ENCODE results near the gene POU6F2.
A peak's percentile ranks its signal among the peaks of the same experiment; 100 is the strongest.

Gene POU6F2

GRCh38 chr7:39407723-39408122 is 430.0 kb downstream of the POU6F2 start:
- H3K4me3 ChIP-seq (ENCODE audit: low read depth in 1 of 2, low read length in 2 of 2) = no peak overlapping the region
- no peaks in the 10 kb centered on the region for H3K27me3 ChIP-seq (ENCODE audit: control insufficient read depth in 1 of 2, insufficient read depth in 2 of 2, low read length in 2 of 2)
- H3K9me3 ChIP-seq (ENCODE audit: control insufficient read depth in 1 of 2, low read length in 2 of 2) = no peaks in the 10 kb centered on the region
- H3K4me1 ChIP-seq (ENCODE audit: control insufficient read depth in 1 of 2, insufficient read depth in 2 of 2, low read length in 2 of 2) = peaks cover 4 to 6% of the 10 kb centered on the region in 2 donors
- H3K27ac ChIP-seq (ENCODE audit: low read depth, low read length) = no peak overlapping the region
- H3K9ac ChIP-seq (ENCODE audit: low read depth in 1 of 2, low read length in 2 of 2) = no peak overlapping the region
- H3K36me3 ChIP-seq (ENCODE audit: control insufficient read depth in 1 of 2, insufficient read depth in 2 of 2, low read length in 2 of 2) = no peaks in the 10 kb centered on the region

GRCh38 chr7:39408906-39409305 is 431.2 kb downstream of the POU6F2 start:
- Histone ChIP-seq H3K9ac (ENCODE audit: low read depth in 1 of 2, low read length in 2 of 2) (no peak overlapping the region), H3K36me3 (ENCODE audit: control insufficient read depth in 1 of 2, insufficient read depth in 2 of 2, low read length in 2 of 2) (no peaks in the 10 kb centered on the region), H3K27me3 (ENCODE audit: control insufficient read depth in 1 of 2, insufficient read depth in 2 of 2, low read length in 2 of 2) (peaks cover 0 to 3% of the 10 kb centered on the region in 2 donors), H3K27ac (ENCODE audit: low read depth, low read length) (no peak overlapping the region), H3K4me3 (ENCODE audit: low read depth in 1 of 2, low read length in 2 of 2) (no peak overlapping the region), H3K4me1 (ENCODE audit: control insufficient read depth in 1 of 2, insufficient read depth in 2 of 2, low read length in 2 of 2) (peaks cover 5 to 6% of the 10 kb centered on the region in 2 donors), H3K9me3 (ENCODE audit: control insufficient read depth in 1 of 2, low read length in 2 of 2) (no peaks in the 10 kb centered on the region)

GRCh38 chr7:39410582-39410981 is 432.9 kb downstream of the POU6F2 start:
- Histone ChIP-seq H3K4me1 (ENCODE audit: control insufficient read depth in 1 of 2, insufficient read depth in 2 of 2, low read length in 2 of 2) (peaks cover 8 to 13% of the 10 kb centered on the region in 2 donors), H3K27me3 (ENCODE audit: control insufficient read depth in 1 of 2, insufficient read depth in 2 of 2, low read length in 2 of 2) (peaks cover 0 to 6% of the 10 kb centered on the region in 2 donors), H3K9me3 (ENCODE audit: control insufficient read depth in 1 of 2, low read length in 2 of 2) (no peaks in the 10 kb centered on the region), H3K36me3 (ENCODE audit: control insufficient read depth in 1 of 2, insufficient read depth in 2 of 2, low read length in 2 of 2) (no peaks in the 10 kb centered on the region), H3K9ac (ENCODE audit: low read depth in 1 of 2, low read length in 2 of 2) (no peak overlapping the region), H3K27ac (ENCODE audit: low read depth, low read length) (no peak overlapping the region), H3K4me3 (ENCODE audit: low read depth in 1 of 2, low read length in 2 of 2) (no peak overlapping the region)

GRCh38 chr7:39413636-39414223 is 436.0 kb downstream of the POU6F2 start:
- Histone ChIP-seq H3K27ac (ENCODE audit: low read depth, low read length) (no peak overlapping the region), H3K9ac (ENCODE audit: low read depth in 1 of 2, low read length in 2 of 2) (peak overlapping the region in 1 of 2 donors; percentile 42), H3K27me3 (ENCODE audit: control insufficient read depth in 1 of 2, insufficient read depth in 2 of 2, low read length in 2 of 2) (peaks cover 0 to 6% of the 10 kb centered on the region in 2 donors), H3K4me3 (ENCODE audit: low read depth in 1 of 2, low read length in 2 of 2) (peak overlapping the region; percentile 68 to 79), H3K36me3 (ENCODE audit: control insufficient read depth in 1 of 2, insufficient read depth in 2 of 2, low read length in 2 of 2) (no peaks in the 10 kb centered on the region), H3K9me3 (ENCODE audit: control insufficient read depth in 1 of 2, low read length in 2 of 2) (no peaks in the 10 kb centered on the region), H3K4me1 (ENCODE audit: control insufficient read depth in 1 of 2, insufficient read depth in 2 of 2, low read length in 2 of 2) (peaks cover 3 to 9% of the 10 kb centered on the region in 2 donors)

GRCh38 chr7:39414224-39415035 is 436.7 kb downstream of the POU6F2 start:
- Histone ChIP-seq H3K27me3 (ENCODE audit: control insufficient read depth in 1 of 2, insufficient read depth in 2 of 2, low read length in 2 of 2) (peaks cover 0 to 6% of the 10 kb centered on the region in 2 donors), H3K9ac (ENCODE audit: low read depth in 1 of 2, low read length in 2 of 2) (peak overlapping the region in 1 of 2 donors; percentile 42), H3K4me3 (ENCODE audit: low read depth in 1 of 2, low read length in 2 of 2) (peak overlapping the region; percentile 68 to 79), H3K27ac (ENCODE audit: low read depth, low read length) (no peak overlapping the region), H3K4me1 (ENCODE audit: control insufficient read depth in 1 of 2, insufficient read depth in 2 of 2, low read length in 2 of 2) (peaks cover 3 to 9% of the 10 kb centered on the region in 2 donors), H3K36me3 (ENCODE audit: control insufficient read depth in 1 of 2, insufficient read depth in 2 of 2, low read length in 2 of 2) (no peaks in the 10 kb centered on the region), H3K9me3 (ENCODE audit: control insufficient read depth in 1 of 2, low read length in 2 of 2) (no peaks in the 10 kb centered on the region)

GRCh38 chr7:39415091-39415787 is 437.5 kb downstream of the POU6F2 start:
- Histone ChIP-seq H3K9ac (ENCODE audit: low read depth in 1 of 2, low read length in 2 of 2) (no peak overlapping the region), H3K4me1 (ENCODE audit: control insufficient read depth in 1 of 2, insufficient read depth in 2 of 2, low read length in 2 of 2) (peaks cover 3 to 9% of the 10 kb centered on the region in 2 donors), H3K4me3 (ENCODE audit: low read depth in 1 of 2, low read length in 2 of 2) (no peak overlapping the region), H3K36me3 (ENCODE audit: control insufficient read depth in 1 of 2, insufficient read depth in 2 of 2, low read length in 2 of 2) (no peaks in the 10 kb centered on the region), H3K9me3 (ENCODE audit: control insufficient read depth in 1 of 2, low read length in 2 of 2) (no peaks in the 10 kb centered on the region), H3K27me3 (ENCODE audit: control insufficient read depth in 1 of 2, insufficient read depth in 2 of 2, low read length in 2 of 2) (peaks cover 0 to 6% of the 10 kb centered on the region in 2 donors), H3K27ac (ENCODE audit: low read depth, low read length) (no peak overlapping the region)

GRCh38 chr7:39416866-39417265 is 439.2 kb downstream of the POU6F2 start:
- Histone ChIP-seq H3K9ac (ENCODE audit: low read depth in 1 of 2, low read length in 2 of 2) (no peak overlapping the region), H3K27me3 (ENCODE audit: control insufficient read depth in 1 of 2, insufficient read depth in 2 of 2, low read length in 2 of 2) (peaks cover 0 to 6% of the 10 kb centered on the region in 2 donors), H3K4me3 (ENCODE audit: low read depth in 1 of 2, low read length in 2 of 2) (no peak overlapping the region), H3K9me3 (ENCODE audit: control insufficient read depth in 1 of 2, low read length in 2 of 2) (no peaks in the 10 kb centered on the region), H3K36me3 (ENCODE audit: control insufficient read depth in 1 of 2, insufficient read depth in 2 of 2, low read length in 2 of 2) (no peaks in the 10 kb centered on the region), H3K27ac (ENCODE audit: low read depth, low read length) (no peak overlapping the region), H3K4me1 (ENCODE audit: control insufficient read depth in 1 of 2, insufficient read depth in 2 of 2, low read length in 2 of 2) (peaks cover 3 to 9% of the 10 kb centered on the region in 2 donors)

GRCh38 chr7:39417642-39418041 is 439.9 kb downstream of the POU6F2 start:
- H3K4me1 ChIP-seq (ENCODE audit: control insufficient read depth in 1 of 2, insufficient read depth in 2 of 2, low read length in 2 of 2) = peaks cover 3 to 9% of the 10 kb centered on the region in 2 donors
- H3K9ac ChIP-seq (ENCODE audit: low read depth in 1 of 2, low read length in 2 of 2) = no peak overlapping the region
- no peaks in the 10 kb centered on the region for H3K9me3 ChIP-seq (ENCODE audit: control insufficient read depth in 1 of 2, low read length in 2 of 2)
- H3K4me3 ChIP-seq (ENCODE audit: low read depth in 1 of 2, low read length in 2 of 2) = no peak overlapping the region
- no peaks in the 10 kb centered on the region for H3K36me3 ChIP-seq (ENCODE audit: control insufficient read depth in 1 of 2, insufficient read depth in 2 of 2, low read length in 2 of 2)
- H3K27me3 ChIP-seq (ENCODE audit: control insufficient read depth in 1 of 2, insufficient read depth in 2 of 2, low read length in 2 of 2) = peaks cover 0 to 6% of the 10 kb centered on the region in 2 donors
- H3K27ac ChIP-seq (ENCODE audit: low read depth, low read length) = no peak overlapping the region

GRCh38 chr7:39421251-39421650 is 443.5 kb downstream of the POU6F2 start:
- no peak overlapping the region for H3K9ac ChIP-seq (ENCODE audit: low read depth in 1 of 2, low read length in 2 of 2)
- no peaks in the 10 kb centered on the region for H3K27me3 ChIP-seq (ENCODE audit: control insufficient read depth in 1 of 2, insufficient read depth in 2 of 2, low read length in 2 of 2)
- H3K4me3 ChIP-seq (ENCODE audit: low read depth in 1 of 2, low read length in 2 of 2) = no peak overlapping the region
- H3K9me3 ChIP-seq (ENCODE audit: control insufficient read depth in 1 of 2, low read length in 2 of 2) = no peaks in the 10 kb centered on the region
- no peaks in the 10 kb centered on the region for H3K4me1 ChIP-seq (ENCODE audit: control insufficient read depth in 1 of 2, insufficient read depth in 2 of 2, low read length in 2 of 2)
- H3K27ac ChIP-seq (ENCODE audit: low read depth, low read length) = no peak overlapping the region
- no peaks in the 10 kb centered on the region for H3K36me3 ChIP-seq (ENCODE audit: control insufficient read depth in 1 of 2, insufficient read depth in 2 of 2, low read length in 2 of 2)

- H3K27me3 ChIP-seq (ENCODE audit: control insufficient read depth in 1 of 2, insufficient read depth in 2 of 2, low read length in 2 of 2) = no peaks in the 10 kb centered on the region
- H3K9ac ChIP-seq (ENCODE audit: low read depth in 1 of 2, low read length in 2 of 2) = no peak overlapping the region
- no peaks in the 10 kb centered on the region for H3K4me1 ChIP-seq (ENCODE audit: control insufficient read depth in 1 of 2, insufficient read depth in 2 of 2, low read length in 2 of 2)
- H3K9me3 ChIP-seq (ENCODE audit: control insufficient read depth in 1 of 2, low read length in 2 of 2) = no peaks in the 10 kb centered on the region
- no peaks in the 10 kb centered on the region for H3K36me3 ChIP-seq (ENCODE audit: control insufficient read depth in 1 of 2, insufficient read depth in 2 of 2, low read length in 2 of 2)
- no peak overlapping the region for H3K27ac ChIP-seq (ENCODE audit: low read depth, low read length)
- no peak overlapping the region for H3K4me3 ChIP-seq (ENCODE audit: low read depth in 1 of 2, low read length in 2 of 2)
Observed at GRCh38 chr7:39421661-39422060, 444.0 kb downstream of the POU6F2 start.
